Neutrophil (primary cell): ENCODE measurements around the gene CERK.

Source experiments
- H3K27ac ChIP-seq: fragments of 200-600 bp; sonication (generic); 2 replicates; pipeline ENCODE4 v1.5.1; 2016; ENCODE audit warnings: mild to moderate bottlenecking, moderate library complexity
- H3K27me3 ChIP-seq: fragments of 200-600 bp; sonication (generic); 2 replicates; pipeline ENCODE4 v1.6.0; 2016; ENCODE audit warnings: mild to moderate bottlenecking
- H3K36me3 ChIP-seq: fragments of 200-600 bp; sonication (generic); 2 replicates; pipeline ENCODE4 v1.5.1; 2017
- H3K4me1 ChIP-seq, 2 experiments: fragments of 200-600 bp in 1 of 2; sonication (generic) in 1 of 2; 1 replicate in 1 of 2; 2 replicates in 1 of 2; pipeline versions ENCODE4 v1.5.1 to v1.6.1; 2013 to 2016; ENCODE audit warnings: low read depth in 1 of 2, low read length in 1 of 2, mild to moderate bottlenecking in 1 of 2, moderate library complexity in 1 of 2; ENCODE audit not compliant: control insufficient read depth in 1 of 2, insufficient read depth in 1 of 2
- H3K4me3 ChIP-seq, 2 experiments: fragments of 200-600 bp in 1 of 2; sonication (generic) in 1 of 2; 1 replicate in 1 of 2; 2 replicates in 1 of 2; pipeline ENCODE4 v1.5.1; 2013 to 2016; ENCODE audit warnings: low read depth in 1 of 2, low read length in 1 of 2, mild to moderate bottlenecking in 1 of 2, moderate library complexity in 1 of 2
- H3K9me3 ChIP-seq: fragments of 200-600 bp; sonication (generic); 2 replicates; pipeline ENCODE4 v1.5.1; 2016
- TF ChIP-seq, protein P1 (sequence below): fragments of 200-600 bp; sonication (generic); IDR thresholded peaks from 2 replicates; pipeline ENCODE4 v1.5.1; 2016; ENCODE audit warnings: antibody characterized with exemption

The CERK gene

GRCh38 chr22:46779023-46779422, 41.0 kb upstream of the CERK start:
- no peaks in the 10 kb centered on the region for H3K36me3 ChIP-seq
- H3K27me3 ChIP-seq: no peaks in the 10 kb centered on the region
- no peaks in the 10 kb centered on the region for H3K9me3 ChIP-seq
- H3K4me3 ChIP-seq: no peak overlapping the region
- H3K4me1 ChIP-seq: peaks cover 52 to 54% of the 10 kb centered on the region in 2 experiments
- H3K27ac ChIP-seq: no peak overlapping the region
- TF ChIP-seq, protein P1, sequence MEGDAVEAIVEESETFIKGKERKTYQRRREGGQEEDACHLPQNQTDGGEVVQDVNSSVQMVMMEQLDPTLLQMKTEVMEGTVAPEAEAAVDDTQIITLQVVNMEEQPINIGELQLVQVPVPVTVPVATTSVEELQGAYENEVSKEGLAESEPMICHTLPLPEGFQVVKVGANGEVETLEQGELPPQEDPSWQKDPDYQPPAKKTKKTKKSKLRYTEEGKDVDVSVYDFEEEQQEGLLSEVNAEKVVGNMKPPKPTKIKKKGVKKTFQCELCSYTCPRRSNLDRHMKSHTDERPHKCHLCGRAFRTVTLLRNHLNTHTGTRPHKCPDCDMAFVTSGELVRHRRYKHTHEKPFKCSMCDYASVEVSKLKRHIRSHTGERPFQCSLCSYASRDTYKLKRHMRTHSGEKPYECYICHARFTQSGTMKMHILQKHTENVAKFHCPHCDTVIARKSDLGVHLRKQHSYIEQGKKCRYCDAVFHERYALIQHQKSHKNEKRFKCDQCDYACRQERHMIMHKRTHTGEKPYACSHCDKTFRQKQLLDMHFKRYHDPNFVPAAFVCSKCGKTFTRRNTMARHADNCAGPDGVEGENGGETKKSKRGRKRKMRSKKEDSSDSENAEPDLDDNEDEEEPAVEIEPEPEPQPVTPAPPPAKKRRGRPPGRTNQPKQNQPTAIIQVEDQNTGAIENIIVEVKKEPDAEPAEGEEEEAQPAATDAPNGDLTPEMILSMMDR: no peak

- Histone ChIP-seq H3K36me3 (no peaks in the 10 kb centered on the region), H3K27ac (peak overlapping the region; percentile 98), H3K27me3 (no peaks in the 10 kb centered on the region), H3K4me1 (peaks cover 57 to 58% of the 10 kb centered on the region in 2 experiments), H3K9me3 (no peaks in the 10 kb centered on the region), H3K4me3 (no peak overlapping the region)
- TF ChIP-seq, protein P1: no peak
These were observed 39.5 kb upstream of the CERK start for GRCh38 chr22:46777609-46777970.

GRCh38 chr22:46776876-46777608, 39.0 kb upstream of the CERK start:
- H3K4me3 ChIP-seq: no peak overlapping the region
- H3K4me1 ChIP-seq: peaks cover 52 to 53% of the 10 kb centered on the region in 2 experiments
- H3K9me3 ChIP-seq: no peaks in the 10 kb centered on the region
- H3K36me3 ChIP-seq: no peaks in the 10 kb centered on the region
- H3K27me3 ChIP-seq: no peaks in the 10 kb centered on the region
- H3K27ac ChIP-seq: peak overlapping the region; percentile 98
- TF ChIP-seq, protein P1: no peak

DNA sequence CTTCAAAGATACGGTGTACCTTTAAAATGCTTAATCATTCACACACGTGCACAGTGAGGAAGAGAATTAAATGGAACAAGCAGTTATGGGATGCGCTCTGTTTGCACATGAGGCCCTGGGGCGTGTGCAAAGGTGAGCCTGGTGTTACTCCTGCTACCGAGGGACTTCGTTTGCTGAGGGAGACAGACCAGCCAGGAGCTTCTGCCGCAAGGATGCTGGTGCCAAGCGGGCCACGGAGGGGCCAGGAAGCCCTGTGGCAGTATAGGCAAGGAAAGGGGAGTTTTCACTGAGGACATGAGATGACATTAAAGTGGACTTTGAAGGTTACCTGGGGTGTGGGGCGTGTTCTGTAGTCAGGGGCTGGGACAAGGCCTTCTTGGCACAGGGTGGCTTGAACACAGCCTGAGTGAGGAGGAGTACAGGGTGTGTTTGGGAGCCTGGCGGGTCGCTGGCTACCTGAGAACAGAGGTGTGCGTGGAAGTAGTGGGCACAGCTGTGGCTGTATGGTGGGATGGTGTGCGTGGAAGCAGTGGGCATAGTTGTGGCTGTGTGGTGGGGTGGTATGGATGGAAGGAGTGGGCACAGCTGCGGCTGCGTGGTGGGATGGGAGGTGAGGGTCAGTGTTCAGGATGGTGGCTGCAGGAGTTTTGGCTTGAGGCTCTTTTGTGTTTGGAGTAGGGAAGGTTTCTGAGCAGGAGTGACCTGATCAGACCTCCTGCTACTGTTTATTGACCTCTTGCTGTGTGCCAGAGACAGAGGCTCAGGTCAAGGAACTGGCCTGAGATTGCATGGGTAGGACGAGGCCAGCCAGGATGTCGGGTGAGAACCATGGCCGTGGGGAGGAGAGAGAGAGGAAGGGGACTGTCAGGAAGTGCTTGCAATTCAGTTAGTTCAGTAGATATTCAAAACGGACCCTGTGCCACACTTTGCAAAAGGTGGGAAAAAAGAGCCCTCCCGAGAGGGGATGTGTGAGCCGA, 38.1 kb upstream of the CERK start:
- peak overlapping the region; percentile 98 for H3K27ac ChIP-seq
- H3K4me1 ChIP-seq: peaks cover 52 to 53% of the 10 kb centered on the region in 2 experiments

More for the DNA sequence above, 38.1 kb upstream of the CERK start:
- TF ChIP-seq, protein P1: no peak
- H3K4me3 ChIP-seq: no peak overlapping the region
- H3K36me3 ChIP-seq: no peaks in the 10 kb centered on the region
- H3K27me3 ChIP-seq: no peaks in the 10 kb centered on the region
- no peaks in the 10 kb centered on the region for H3K9me3 ChIP-seq
